Measurements from ENCODE around the gene AATF. TPM values are rescaled to one million over a fixed set of nuclear protein-coding genes. Genes with fewer than 3 reads are reported as not detected.
A peak's percentile ranks its signal among the peaks of the same experiment; 100 is the strongest.

AATF gene
- total and polyA plus RNA-seq, 2 of the 8 experiments (the other 6 are each of a cell fraction or from before 2014, with no cell fraction given): 20.1 to 62.8 TPM

GRCh38 chr17:36934144-36934691 is 14.5 kb upstream of the AATF start:
- Histone ChIP-seq H3K36me3 (ENCODE audit: control insufficient read depth in 2 of 4, insufficient read depth in 4 of 4, low read length in 3 of 4) (peaks cover 0 to 2% (median 0%) of the 10 kb centered on the region in 4 experiments; a peak in 1 of 8 replicates), H2AFZ (ENCODE audit: low read length) (no peak overlapping the region), H3K14ac (ENCODE audit: insufficient read length) (no peak overlapping the region), H3K18ac (ENCODE audit: extremely low read depth, low read length) (no peak overlapping the region; the same call in 1 of the 2 replicates), H3K9ac (replicated peaks in 1 of 4; ENCODE audit: extremely low read depth in 1 of 4, low read depth in 3 of 4, low read length in 3 of 4) (no peak overlapping the region), H2BK20ac (ENCODE audit: low read length) (no peak overlapping the region; the same call in 1 of the 2 replicates), H3K4me2 (ENCODE audit: insufficient read depth in 1 of 2, low read depth in 2 of 2, low read length in 2 of 2) (peak overlapping the region; percentile 88 to 92), H2AK5ac (ENCODE audit: low read depth, low read length) (no peak overlapping the region), H2BK12ac (ENCODE audit: low read depth, low read length) (peak overlapping the region; percentile 94; the same call in 1 of the 2 replicates), H3K4me1 (replicated peaks in 1 of 4; ENCODE audit: control insufficient read depth in 3 of 4, insufficient read depth in 4 of 4, low read length in 3 of 4) (peaks cover 7 to 72% (median 45%) of the 10 kb centered on the region in 4 experiments), H3K79me1 (ENCODE audit: low read depth, low read length) (no peaks in the 10 kb centered on the region), H4K91ac (replicated peaks; ENCODE audit: insufficient read length, low read length) (no peak overlapping the region), H2BK5ac (ENCODE audit: low read depth, low read length) (0 out of 2 replicates have a peak overlapping the region, but pooled peaks have one; percentile 4), H3K4me3 (ENCODE audit: extremely low read depth in 1 of 4, insufficient read depth in 2 of 4, low read depth in 3 of 4, low read length in 4 of 4) (peak overlapping the region; percentile 19 to 74 (median 56); a peak in 7 of 8 replicates), H3K23me2 (ENCODE audit: low read depth, low read length) (peaks cover 28% of the 10 kb centered on the region; the same call in 1 of the 2 replicates), H3K27me3 (replicated peaks in 1 of 4; ENCODE audit: control insufficient read depth in 3 of 4, extremely low read depth in 1 of 4, insufficient read depth in 3 of 4, low read length in 3 of 4) (peaks cover 81 to 100% (median 94%) of the 10 kb centered on the region in 4 experiments), H4K8ac (ENCODE audit: extremely low read depth, insufficient read depth, low read length) (no peak overlapping the region; the same call in 1 of the 2 replicates), H3K9me3 (ENCODE audit: insufficient read depth in 2 of 2, low read depth in 1 of 2, low read length in 1 of 2) (no peaks in the 10 kb centered on the region), H3K4ac (replicated peaks; ENCODE audit: insufficient read length, low read depth, low read length) (no peak overlapping the region), H2BK15ac (ENCODE audit: low read length) (peak overlapping the region; percentile 92; the same call in 1 of the 2 replicates), H3K56ac (replicated peaks; ENCODE audit: insufficient read length, low read depth, low read length) (no peak overlapping the region), H2BK120ac (replicated peaks; ENCODE audit: low read depth, low read length) (no peak overlapping the region), H4K20me1 (replicated peaks in 1 of 2; ENCODE audit: control insufficient read depth in 1 of 2, insufficient read depth in 2 of 2, low read length in 2 of 2) (peaks cover 10 to 18% of the 10 kb centered on the region in 2 experiments), H4K5ac (ENCODE audit: insufficient read length, low read depth, low read length) (no peak overlapping the region), H3K79me2 (ENCODE audit: control insufficient read depth in 1 of 2, insufficient read depth in 2 of 2, low read length in 2 of 2) (no peaks in the 10 kb centered on the region), H3K27ac (ENCODE audit: low read depth, low read length) (no peak overlapping the region), H3K23ac (ENCODE audit: insufficient read length) (no peak overlapping the region)
- FAIRE-seq: no peak
- CTCF ChIA-PET (ENCODE audit: partially characterized antibody): interaction anchor here (0.8 to 2.4 kb wide), 10 partner anchors 10 to 221 kb away, joined by 3 to 9 read pairs (median 4); no protein-coding TSS in a partner anchor
- peak in 1 of 2 experiments; percentile 81 for DNase-seq (ENCODE audit: low read depth in 1 of 2, low spot score in 2 of 2)
- POLR2A ChIA-PET (ENCODE audit: partially characterized antibody): interaction anchor here (0.5 to 5.5 kb wide), 5 partner anchors 10 to 210 kb away, joined by 3 to 45 read pairs (median 3); partner anchors contain the start of gene AATF
- 1% methylated on average over 24 of the region's 26 CpGs; no CpG with 5 or more reads in 1 of the 2 experiments for WGBS, 2 experiments (ENCODE audit: extremely low coverage in 1 of 2, insufficient coverage in 1 of 2, insufficient read length in 1 of 2, insufficient replicate concordance in 2 of 2, low coverage in 1 of 2, low lambda C conversion rate in 2 of 2, missing lambda C conversion rate in 1 of 2)
- TF ChIP-seq SAP30 (IDR thresholded peaks at IDR 0.05; ENCODE audit: insufficient read depth, insufficient replicate concordance, low read length) (peak; percentile 63), TCF12 (IDR thresholded peaks at IDR 0.05; ENCODE audit: low read depth, low read length) (0 out of 2 replicates have a peak, but pooled peaks have one; percentile 18), E2F6 (IDR thresholded peaks at IDR 0.05) (no peak), GTF2F1 (IDR thresholded peaks at IDR 0.05; ENCODE audit: borderline replicate concordance, low read depth, low read length) (no peak), FOSL1 (IDR thresholded peaks at IDR 0.05; ENCODE audit: insufficient read depth, low read depth, low read length) (no peak), SUZ12 (IDR thresholded peaks at IDR 0.05; ENCODE audit: low read length) (peak; percentile 26; the same call in 1 of the 2 replicates), RNF2 (IDR thresholded peaks at IDR 0.05; ENCODE audit: borderline replicate concordance, low read depth, low read length, missing control alignments, poor library complexity, severe bottlenecking) (peak; percentile 71), HDAC6 (IDR thresholded peaks at IDR 0.05; ENCODE audit: low read depth, low read length) (no peak), EZH2 (IDR thresholded peaks at IDR 0.05; ENCODE audit: low read depth, low read length, severe bottlenecking) (no peak), BRCA1 (IDR thresholded peaks at IDR 0.05; ENCODE audit: low read depth, low read length) (no peak)

All from H1 (cell line).